BE2C (cell line): ENCODE results near the gene HECTD4.

ENCODE experiments used
- DNase-seq: peaks from one replicate; pipeline ENCODE4 v3.0.0-alpha.2; 2020
- H3K27me3 ChIP-seq: fragments of 250-450 bp; sonication (Bioruptor Pico); 2 replicates; pipeline ENCODE4 v1.5.1; 2020; ENCODE audit warnings: mild to moderate bottlenecking
- H3K36me3 ChIP-seq: fragments of 250-450 bp; sonication (Bioruptor Pico); 2 replicates; pipeline ENCODE4 v1.5.1; 2020; ENCODE audit warnings: mild to moderate bottlenecking
- H3K4me1 ChIP-seq: fragments of 250-450 bp; sonication (Bioruptor Pico); 2 replicates; pipeline ENCODE4 v1.5.1; 2020
- H3K4me3 ChIP-seq: 2 replicates; pipeline ENCODE4 v1.5.1; 2011; ENCODE audit warnings: low read depth, low read length
- H3K9me3 ChIP-seq: fragments of 250-450 bp; sonication (Bioruptor Pico); 2 replicates; pipeline ENCODE4 v1.5.1; 2020
- CTCF ChIP-seq: IDR thresholded peaks from 2 replicates; pipeline ENCODE4 v1.5.1; 2012; ENCODE audit warnings: mild to moderate bottlenecking, low read depth, low read length

Gene HECTD4

DNA sequence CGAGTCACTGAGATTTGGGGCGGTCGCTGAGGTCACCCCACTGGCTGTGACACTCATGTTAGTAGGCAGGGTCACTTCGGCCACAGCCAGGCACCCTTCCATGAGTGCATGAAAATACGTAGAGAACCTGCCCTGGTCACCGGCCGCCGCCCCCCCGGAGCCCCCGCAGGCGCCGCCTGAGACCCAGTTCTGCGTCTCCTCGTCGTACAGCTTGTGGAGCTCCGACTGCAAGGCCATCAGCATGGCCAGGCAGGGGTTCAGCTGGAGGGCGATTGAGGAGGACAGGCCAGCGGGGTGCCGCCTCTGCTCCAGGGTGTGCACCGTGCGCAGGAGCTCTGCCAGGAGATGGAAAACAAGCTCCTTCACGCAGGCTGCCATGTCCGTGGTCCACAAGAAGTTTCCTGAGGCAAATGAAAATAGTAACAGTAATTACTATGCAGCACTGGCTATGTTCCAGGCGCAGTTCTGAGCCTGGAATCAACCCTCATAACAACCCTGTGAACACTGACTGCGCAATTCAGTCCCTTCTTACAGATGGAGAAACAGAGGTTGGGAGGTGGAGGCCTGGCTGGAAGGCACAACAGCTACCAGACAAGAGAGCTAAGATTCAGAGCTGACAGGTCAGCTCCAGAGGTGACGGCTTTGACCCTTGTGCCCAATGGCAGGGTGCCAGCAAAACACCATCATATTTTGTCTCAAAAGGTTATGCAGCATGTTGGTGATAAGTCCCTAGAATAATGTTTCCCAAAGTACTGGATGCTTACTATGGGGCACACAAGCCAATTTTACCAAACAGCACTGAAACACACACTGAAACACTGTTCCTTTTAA lies 196.9 kb downstream of the HECTD4 start:
- no peak for TF ChIP-seq CTCF

GRCh38 chr12:112184056-112184887 lies 198.0 kb downstream of the HECTD4 start:
- peaks cover 35% of the 10 kb centered on the region for H3K36me3 ChIP-seq
- no peak for DNase-seq
- no peaks in the 10 kb centered on the region for H3K27me3 ChIP-seq
- H3K9me3 ChIP-seq = no peaks in the 10 kb centered on the region
- no peak for TF ChIP-seq CTCF
- H3K4me3 ChIP-seq = no peak overlapping the region
- H3K4me1 ChIP-seq = peaks cover 4% of the 10 kb centered on the region; the same call in 1 of the 2 replicates

More for the DNA sequence above, 196.9 kb downstream of the HECTD4 start:
- Histone ChIP-seq H3K4me1 (peaks cover 4% of the 10 kb centered on the region; the same call in 1 of the 2 replicates), H3K9me3 (no peaks in the 10 kb centered on the region), H3K36me3 (peaks cover 33% of the 10 kb centered on the region), H3K4me3 (no peak overlapping the region), H3K27me3 (no peaks in the 10 kb centered on the region)
- no peak for DNase-seq

DNA sequence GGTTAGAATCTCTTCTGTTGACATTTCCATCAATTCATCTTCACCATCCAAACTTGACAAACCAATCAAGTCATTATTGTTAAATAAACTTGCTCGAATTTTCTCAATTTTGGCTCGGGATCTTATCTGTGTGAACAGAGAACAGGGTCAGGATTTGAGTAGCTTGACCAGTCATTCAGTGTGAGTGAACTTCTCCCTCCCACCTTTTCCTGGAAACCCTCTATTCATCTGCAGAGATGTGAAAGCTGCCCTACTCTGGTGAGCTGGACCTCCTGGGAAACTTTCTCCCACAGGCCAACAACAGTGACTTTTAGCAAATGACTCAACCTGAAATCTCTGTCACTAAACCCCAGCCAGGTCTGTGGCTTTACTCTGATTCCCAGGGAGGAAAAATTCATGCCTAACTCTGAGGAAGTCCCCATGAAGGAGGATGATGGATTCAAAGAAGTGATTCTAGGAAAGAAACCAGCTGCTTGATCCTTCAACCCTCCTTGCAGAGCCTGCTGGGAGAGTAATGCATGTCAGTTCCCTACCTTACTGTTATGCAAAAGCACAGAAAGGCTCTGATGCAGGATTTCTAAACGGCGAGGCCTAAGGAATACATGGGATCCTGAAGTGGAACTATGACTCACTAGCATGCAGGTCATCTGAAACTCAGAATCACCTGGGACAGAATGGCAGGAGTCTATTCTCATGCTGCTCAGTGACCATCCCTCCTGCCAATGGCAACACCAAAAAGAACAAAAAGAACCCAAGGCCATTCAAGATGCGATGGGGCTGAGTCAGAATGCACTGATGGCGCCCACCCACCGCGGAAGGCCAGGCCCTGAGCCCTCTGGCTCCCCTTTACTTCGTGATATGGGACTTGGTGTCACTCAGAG lies 198.8 kb downstream of the HECTD4 start:
- no peaks in the 10 kb centered on the region for H3K9me3 ChIP-seq
- DNase-seq = no peak
- H3K4me1 ChIP-seq = peaks cover 4% of the 10 kb centered on the region; the same call in 1 of the 2 replicates
- TF ChIP-seq CTCF = no peak
- peaks cover 42% of the 10 kb centered on the region for H3K36me3 ChIP-seq
- no peak overlapping the region for H3K4me3 ChIP-seq
- H3K27me3 ChIP-seq = no peaks in the 10 kb centered on the region

- Histone ChIP-seq H3K27me3 (no peaks in the 10 kb centered on the region), H3K36me3 (peaks cover 46% of the 10 kb centered on the region), H3K4me1 (peaks cover 4% of the 10 kb centered on the region; the same call in 1 of the 2 replicates), H3K9me3 (no peaks in the 10 kb centered on the region), H3K4me3 (no peak overlapping the region)
- no peak for TF ChIP-seq CTCF
- DNase-seq = no peak
Measured at GRCh38 chr12:112182499-112182898, 199.7 kb downstream of the HECTD4 start.

- TF ChIP-seq CTCF = no peak
- H3K9me3 ChIP-seq = no peaks in the 10 kb centered on the region
- H3K4me3 ChIP-seq = no peak overlapping the region
- peaks cover 52% of the 10 kb centered on the region for H3K36me3 ChIP-seq
- no peaks in the 10 kb centered on the region for H3K27me3 ChIP-seq
- no peak for DNase-seq
- peaks cover 4% of the 10 kb centered on the region; the same call in 1 of the 2 replicates for H3K4me1 ChIP-seq
Measured at GRCh38 chr12:112180422-112180821, 201.8 kb downstream of the HECTD4 start.
